IPS-15b (cell line): ENCODE data around the gene COL18A1.
"Not testable (repeated sequence)": the region's sequence is repeated elsewhere in the genome, so short reads cannot be mapped to it uniquely, and the experiment has no call there.

ENCODE experiments used
- H3K27me3 ChIP-seq: one replicate; pipeline ENCODE4 v1.6.1; 2013; ENCODE audit warnings: low read length; ENCODE audit not compliant: control insufficient read depth, insufficient read depth
- H3K36me3 ChIP-seq: one replicate; pipeline ENCODE4 v1.6.1; 2013; ENCODE audit warnings: low read length; ENCODE audit not compliant: control insufficient read depth, insufficient read depth
- H3K4me1 ChIP-seq: one replicate; pipeline ENCODE4 v1.6.1; 2013; ENCODE audit warnings: mild to moderate bottlenecking, low read length; ENCODE audit not compliant: control insufficient read depth, insufficient read depth
- H3K4me3 ChIP-seq: one replicate; pipeline ENCODE4 v1.5.1; 2013; ENCODE audit warnings: low read depth, low read length
- H3K9ac ChIP-seq: one replicate; pipeline ENCODE4 v1.6.1; 2013; ENCODE audit warnings: low read depth, mild to moderate bottlenecking, low read length
- H3K9me3 ChIP-seq: one replicate; pipeline ENCODE4 v1.6.1; 2013; ENCODE audit warnings: mild to moderate bottlenecking, low read length; ENCODE audit not compliant: control insufficient read depth, insufficient read depth

COL18A1 gene

GRCh38 chr21:45502006-45502345 lies 97.0 kb downstream of the COL18A1 start:
- peaks cover 37% of the 10 kb centered on the region for H3K36me3 ChIP-seq
- H3K9me3 ChIP-seq, result no peaks in the 10 kb centered on the region
- H3K9ac ChIP-seq, result no peak overlapping the region
- H3K27me3 ChIP-seq, result no peaks in the 10 kb centered on the region
- H3K4me3 ChIP-seq, result no peak overlapping the region
- H3K4me1 ChIP-seq, result no peaks in the 10 kb centered on the region

DNA sequence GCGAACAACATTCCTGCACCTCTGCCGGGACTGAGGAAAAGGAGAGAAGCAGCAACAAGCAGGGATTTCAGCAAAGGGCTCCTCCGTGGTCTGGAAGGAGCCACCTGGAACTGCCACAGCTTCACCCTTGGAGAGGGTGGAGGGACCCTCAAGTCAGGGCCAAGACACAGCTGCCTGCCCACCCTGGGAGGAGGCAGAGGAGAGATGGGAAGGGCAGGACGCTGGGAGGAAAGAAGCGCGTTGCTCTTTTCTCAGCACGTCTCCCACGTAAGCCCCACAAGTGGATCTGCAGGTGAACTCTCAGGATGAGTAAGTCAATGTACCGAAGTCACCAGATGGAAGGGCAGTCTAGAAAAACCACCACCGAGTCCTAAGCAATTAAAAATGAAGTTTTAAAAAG lies 97.6 kb downstream of the COL18A1 start:
- H3K4me3 ChIP-seq, result no peak overlapping the region
- H3K9me3 ChIP-seq, result no peaks in the 10 kb centered on the region
- H3K36me3 ChIP-seq, result peaks cover 31% of the 10 kb centered on the region
- H3K9ac ChIP-seq, result no peak overlapping the region
- no peaks in the 10 kb centered on the region for H3K4me1 ChIP-seq
- H3K27me3 ChIP-seq, result no peaks in the 10 kb centered on the region

GRCh38 chr21:45503226-45503625 lies 98.3 kb downstream of the COL18A1 start:
- H3K9me3 ChIP-seq, H3K4me3 ChIP-seq, H3K27me3 ChIP-seq, H3K4me1 ChIP-seq, H3K9ac ChIP-seq: not testable (repeated sequence)
- H3K36me3 ChIP-seq, result peaks cover 26% of the 10 kb centered on the region

DNA sequence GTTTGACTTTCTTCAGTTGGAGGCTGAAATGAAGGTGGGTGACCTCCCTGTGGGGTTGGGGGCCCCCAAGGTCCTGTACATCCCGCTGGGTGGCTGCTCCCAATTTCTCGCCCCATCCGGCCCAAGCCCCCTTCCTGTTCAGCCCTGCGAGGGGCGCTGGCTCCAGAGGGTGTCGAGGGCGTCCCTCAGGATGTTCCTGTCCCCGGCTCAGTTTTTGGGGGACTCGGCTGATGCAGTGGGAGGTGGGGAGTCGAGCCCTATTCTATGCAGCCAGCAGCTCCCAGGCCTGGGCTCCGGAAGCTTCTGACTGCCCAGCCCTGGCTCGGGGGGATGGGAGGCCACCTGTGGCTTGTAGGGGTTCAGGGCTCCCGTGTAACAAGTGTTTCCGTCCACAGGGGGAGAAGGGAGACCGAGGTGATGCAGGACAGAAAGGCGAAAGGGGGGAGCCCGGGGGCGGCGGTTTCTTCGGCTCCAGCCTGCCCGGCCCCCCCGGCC lies 99.1 kb downstream of the COL18A1 start:
- H3K27me3 ChIP-seq, result no peaks in the 10 kb centered on the region
- H3K4me3 ChIP-seq, result no peak overlapping the region
- H3K36me3 ChIP-seq, result peaks cover 18% of the 10 kb centered on the region
- H3K4me1 ChIP-seq, result no peaks in the 10 kb centered on the region
- H3K9me3 ChIP-seq, result no peaks in the 10 kb centered on the region
- H3K9ac ChIP-seq, result no peak overlapping the region

GRCh38 chr21:45504516-45505415 lies 99.8 kb downstream of the COL18A1 start:
- no peaks in the 10 kb centered on the region for H3K27me3 ChIP-seq
- H3K36me3 ChIP-seq, result peaks cover 11% of the 10 kb centered on the region
- H3K9me3 ChIP-seq, result no peaks in the 10 kb centered on the region
- no peaks in the 10 kb centered on the region for H3K4me1 ChIP-seq
- H3K9ac ChIP-seq, result no peak overlapping the region
- no peak overlapping the region for H3K4me3 ChIP-seq

DNA sequence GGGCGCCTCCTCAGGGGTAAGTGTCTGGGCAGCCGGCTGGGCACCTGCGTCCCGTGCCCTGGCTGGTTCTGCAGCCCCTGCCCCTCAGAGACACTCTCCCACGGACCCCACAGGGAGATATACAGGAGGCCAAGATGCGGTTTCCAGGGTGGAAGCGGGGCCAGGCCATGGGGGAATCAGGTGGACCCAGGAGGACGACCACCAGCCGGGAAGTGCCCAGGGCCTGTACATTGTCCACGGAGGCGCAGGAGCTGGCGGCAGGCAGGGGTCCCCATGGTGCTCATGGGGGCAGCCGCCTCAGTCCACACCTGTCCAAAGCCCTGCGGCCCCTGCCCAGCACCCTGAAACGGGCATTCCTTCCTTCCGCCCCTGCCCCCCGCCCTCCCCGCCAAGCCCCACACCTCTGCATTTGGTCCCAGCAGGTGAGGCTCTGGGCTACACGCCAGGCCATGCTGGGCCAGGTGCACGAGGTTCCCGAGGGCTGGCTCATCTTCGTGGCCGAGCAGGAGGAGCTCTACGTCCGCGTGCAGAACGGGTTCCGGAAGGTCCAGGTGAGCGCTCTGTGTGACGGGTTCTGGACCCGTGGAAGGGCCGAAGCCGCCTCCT lies 100.6 kb downstream of the COL18A1 start:
- Histone ChIP-seq H3K4me3 (no peak overlapping the region), H3K36me3 (peaks cover 10% of the 10 kb centered on the region), H3K27me3 (no peaks in the 10 kb centered on the region), H3K9ac (no peak overlapping the region), H3K9me3 (no peaks in the 10 kb centered on the region), H3K4me1 (no peaks in the 10 kb centered on the region)

DNA sequence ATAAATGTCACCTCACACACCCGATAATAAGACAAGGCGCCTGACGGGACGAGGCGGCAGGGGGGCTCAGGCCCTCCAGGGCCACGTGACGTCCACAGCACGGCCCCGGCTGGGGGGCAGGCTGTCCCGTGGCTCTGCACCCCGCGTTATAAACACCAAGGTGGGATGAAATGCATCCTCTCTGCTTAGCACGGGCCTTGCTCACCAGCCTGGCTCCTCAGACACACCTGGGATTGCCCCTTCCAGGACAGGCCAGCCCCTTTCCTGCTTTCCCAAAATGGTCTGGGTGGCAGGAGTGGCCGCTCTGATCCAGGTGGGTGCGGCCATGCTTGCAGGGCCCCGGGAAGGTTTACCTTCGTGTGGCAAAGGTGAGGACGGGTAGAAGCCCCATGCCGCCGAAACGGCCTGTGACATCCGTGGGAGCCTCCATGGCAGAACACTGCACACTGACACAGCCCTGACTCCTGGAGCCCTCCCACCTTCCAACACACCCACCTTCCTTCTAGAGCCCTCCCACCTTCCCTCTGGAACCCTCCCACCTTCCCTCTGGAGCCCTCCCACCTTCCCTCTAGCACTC lies 101.4 kb downstream of the COL18A1 start:
- H3K9ac ChIP-seq, result no peak overlapping the region
- no peaks in the 10 kb centered on the region for H3K27me3 ChIP-seq
- H3K9me3 ChIP-seq, result no peaks in the 10 kb centered on the region
- H3K4me1 ChIP-seq, result no peaks in the 10 kb centered on the region
- H3K36me3 ChIP-seq, result peaks cover 13% of the 10 kb centered on the region
- no peak overlapping the region for H3K4me3 ChIP-seq

DNA sequence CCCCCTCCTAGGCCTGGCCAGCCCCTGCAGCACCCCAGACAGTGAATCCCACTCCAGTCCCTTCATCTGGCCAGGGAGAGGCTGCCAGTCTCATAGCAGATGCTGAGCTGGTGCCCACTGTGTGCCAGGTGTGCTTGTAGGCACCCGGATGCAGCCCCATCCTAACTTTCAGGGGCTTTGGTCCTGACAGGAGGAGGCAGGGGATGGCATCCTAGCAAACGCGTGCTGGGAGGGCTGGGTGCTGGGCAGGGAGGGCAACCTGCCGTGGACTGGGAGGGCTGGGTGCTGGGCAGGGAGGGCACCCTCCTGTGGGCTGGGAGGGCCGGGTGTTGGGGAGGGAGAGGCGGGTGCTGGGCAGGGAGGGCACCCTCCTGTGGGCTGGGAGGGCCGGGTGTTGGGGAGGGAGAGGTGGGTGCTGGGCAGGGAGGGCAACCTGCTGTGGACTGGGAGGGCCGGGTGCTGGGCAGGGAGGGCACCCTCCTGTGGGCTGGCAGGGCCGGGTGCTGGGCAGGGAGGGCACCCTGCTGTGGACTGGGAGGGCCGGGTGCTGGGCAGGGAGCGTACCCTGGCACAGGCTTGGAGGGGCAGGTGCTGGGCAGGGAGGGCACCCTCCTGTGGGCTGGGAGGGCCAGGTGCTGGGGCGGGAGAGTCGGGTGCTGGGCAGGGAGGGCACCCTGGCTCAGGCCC lies 102.0 kb downstream of the COL18A1 start:
- Histone ChIP-seq H3K4me1 (no peaks in the 10 kb centered on the region), H3K36me3 (peaks cover 14% of the 10 kb centered on the region), H3K9me3 (no peaks in the 10 kb centered on the region), H3K27me3 (no peaks in the 10 kb centered on the region), H3K4me3 (no peak overlapping the region), H3K9ac (no peak overlapping the region)

GRCh38 chr21:45507523-45507875 lies 102.5 kb downstream of the COL18A1 start:
- Histone ChIP-seq H3K27me3 (no peaks in the 10 kb centered on the region), H3K9ac (no peak overlapping the region), H3K4me1 (no peaks in the 10 kb centered on the region), H3K9me3 (no peaks in the 10 kb centered on the region), H3K4me3 (no peak overlapping the region), H3K36me3 (peaks cover 14% of the 10 kb centered on the region)

DNA sequence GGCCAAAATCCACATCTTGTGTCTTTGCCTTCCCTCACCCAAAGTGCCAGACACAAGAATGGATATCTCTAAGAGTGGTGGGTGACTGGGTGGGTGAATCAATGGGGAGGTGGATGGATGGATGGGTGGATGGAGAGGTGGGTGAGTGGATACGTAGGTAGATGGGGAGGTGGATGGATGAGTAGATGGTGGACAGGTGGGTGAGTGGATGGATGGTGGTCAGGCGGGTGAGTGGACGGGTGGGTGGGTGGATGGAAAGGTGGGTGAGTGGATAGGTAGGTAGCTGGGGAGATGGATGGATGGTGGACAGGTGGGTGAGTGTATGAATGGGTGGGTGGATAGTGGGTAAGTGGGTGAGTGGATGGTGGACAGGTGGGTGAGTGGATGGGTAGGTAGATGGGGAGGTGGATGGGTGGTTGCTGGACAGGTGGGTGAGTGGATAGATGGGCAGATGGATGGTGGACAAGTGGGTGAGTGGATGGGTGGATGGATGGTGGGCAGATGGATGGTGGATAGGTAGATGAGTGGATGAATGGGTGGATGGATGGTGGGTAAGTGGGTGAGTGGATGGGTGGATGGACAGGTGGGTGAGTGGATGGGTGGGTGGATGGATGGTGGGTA lies 103.0 kb downstream of the COL18A1 start:
- Histone ChIP-seq H3K36me3 (peaks cover 19% of the 10 kb centered on the region), H3K27me3 (no peaks in the 10 kb centered on the region), H3K4me1 (no peaks in the 10 kb centered on the region), H3K9me3 (no peaks in the 10 kb centered on the region), H3K9ac (no peak overlapping the region), H3K4me3 (no peak overlapping the region)
